GM19238 (cell line): ENCODE data around the gene LIG1.
"Not testable (repeated sequence)": the region's sequence is repeated elsewhere in the genome, so short reads cannot be mapped to it uniquely, and the experiment has no call there.

ENCODE experiments used
- DNase-seq: peaks from one replicate; pipeline ENCODE4 v3.0.0; 2011; ENCODE audit warnings: low spot score; ENCODE audit not compliant: insufficient read length

LIG1 gene

DNA sequence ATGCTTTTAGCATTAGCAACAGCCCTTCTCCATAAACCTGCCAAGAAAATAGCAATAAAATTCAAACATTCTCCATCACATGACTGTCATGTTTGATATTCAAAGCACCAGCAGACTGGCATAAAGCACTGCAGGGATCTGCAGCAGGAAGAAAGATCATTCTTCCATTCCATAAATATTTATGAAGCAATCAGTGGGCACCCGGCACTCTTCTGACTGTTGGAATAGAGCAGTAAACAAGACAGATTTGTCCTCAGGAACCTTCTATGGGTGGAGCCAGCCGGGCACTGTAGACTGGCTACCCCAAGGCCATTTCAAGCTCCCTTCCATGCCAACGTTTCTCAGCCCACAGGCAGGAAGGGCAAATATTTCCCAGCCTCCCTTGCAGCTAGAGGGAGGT, 85.1 kb downstream of the LIG1 start:
- no peak for DNase-seq

DNA sequence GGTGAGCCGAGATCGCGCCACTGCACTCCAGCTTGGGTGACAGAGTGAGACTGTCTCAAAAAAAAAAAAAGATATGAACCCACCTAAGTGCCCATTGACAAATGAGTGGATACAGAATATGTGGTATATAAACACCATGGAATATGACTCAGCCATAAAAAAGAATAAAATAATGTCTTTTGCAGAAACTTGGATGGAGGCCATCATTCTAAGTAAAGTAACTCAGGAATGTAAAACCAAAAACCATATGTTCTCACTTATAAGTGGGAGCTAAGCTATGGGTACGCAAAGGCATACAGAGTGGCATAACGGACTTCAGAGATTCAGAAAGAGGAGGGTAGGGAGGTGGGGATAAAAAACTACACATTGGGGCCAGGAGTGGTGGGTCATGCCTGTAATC, 89.0 kb downstream of the LIG1 start:
- no peak for DNase-seq

DNA sequence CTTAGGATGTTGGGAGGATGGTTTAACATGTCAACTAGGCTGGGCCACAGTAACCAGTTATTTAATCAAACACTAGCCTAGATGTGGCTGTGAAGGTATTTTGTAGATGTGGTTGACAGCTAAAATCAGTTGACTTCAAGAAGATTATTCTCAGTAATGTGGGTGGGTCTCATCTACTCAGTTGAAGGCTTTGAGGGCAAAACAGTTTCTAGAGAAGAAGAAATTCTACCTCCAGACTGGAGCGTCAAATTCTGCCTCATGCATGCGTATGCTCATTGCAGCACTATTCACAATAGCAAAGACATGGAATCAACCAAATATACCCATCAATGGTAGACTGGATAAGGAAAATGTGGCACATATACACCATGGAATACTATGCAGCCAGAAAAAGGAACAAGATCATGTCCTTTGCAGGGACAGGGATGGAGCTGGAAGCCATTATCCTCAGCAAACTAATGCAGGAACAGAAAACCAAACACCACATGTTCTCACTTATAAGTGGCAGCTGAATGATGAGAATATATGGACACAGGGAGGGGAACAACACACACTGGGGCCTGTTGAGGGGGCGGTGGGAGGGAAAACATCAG, 99.9 kb downstream of the LIG1 start:
- not testable (repeated sequence) for DNase-seq

DNA sequence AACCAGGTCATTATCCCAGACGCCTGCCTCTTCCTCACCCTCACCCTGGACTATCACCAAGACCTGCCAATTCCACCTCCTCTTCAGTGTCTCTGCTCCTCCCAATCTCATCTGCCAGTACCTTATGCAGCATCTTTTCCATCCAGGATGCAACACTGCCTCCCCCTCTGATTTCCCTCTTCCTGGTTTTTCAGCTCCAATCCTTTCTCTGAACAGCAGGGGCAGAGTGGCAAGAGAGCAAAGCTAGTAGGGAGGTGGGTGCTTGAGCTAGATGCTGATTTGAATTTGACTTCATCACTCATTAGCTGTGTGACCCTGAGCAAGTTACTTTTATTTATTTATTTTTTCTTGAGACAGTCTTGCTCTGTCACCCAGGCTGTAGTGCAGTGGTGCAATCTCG, 100.7 kb downstream of the LIG1 start:
- DNase-seq, result no peak
